ENCODE measurements around the gene SCGB1D1. TPM values are rescaled to one million over a fixed set of nuclear protein-coding genes. Genes with fewer than 3 reads are reported as not detected.

SCGB1D1 gene
- polyA plus RNA-seq, 1 donor from 2014 or later, result not detected

DNA sequence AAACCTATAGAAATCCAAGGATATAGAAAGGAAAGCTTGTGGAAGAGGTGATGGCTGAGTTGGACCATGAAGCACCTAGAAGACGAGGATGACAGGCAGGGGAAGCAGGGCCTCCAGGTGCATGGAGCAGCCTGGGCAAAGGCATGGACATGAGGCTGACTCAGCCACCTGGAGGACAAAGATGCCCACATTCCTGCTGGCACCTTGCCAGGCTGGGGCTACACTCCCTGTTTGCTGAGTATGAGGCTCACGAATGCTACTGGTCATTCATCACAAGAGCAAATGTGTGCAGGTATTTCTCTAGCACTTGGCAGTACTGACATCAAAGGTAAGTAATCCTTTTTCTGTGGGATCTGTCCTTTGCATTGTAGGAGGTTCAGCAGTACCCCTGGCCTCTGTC lies 11.4 kb downstream of the SCGB1D1 start:
- Histone ChIP-seq H3K9ac (ENCODE audit: low read length) (no peak overlapping the region), H3K9me3 (ENCODE audit: low read length) (no peaks in the 10 kb centered on the region), H3K4me2 (ENCODE audit: low read length) (no peak overlapping the region), H3F3A (ENCODE audit: insufficient read depth, low read length, poor library complexity, severe bottlenecking) (no peaks in the 10 kb centered on the region), H3K9me2 (ENCODE audit: insufficient read depth, low read length) (no peaks in the 10 kb centered on the region), H2AFZ (ENCODE audit: low read depth, low read length) (no peak overlapping the region), H3K79me2 (replicated peaks; ENCODE audit: insufficient read depth, low read length) (no peaks in the 10 kb centered on the region), H4K20me1 (ENCODE audit: insufficient read depth) (no peaks in the 10 kb centered on the region), H3K27me3 (ENCODE audit: insufficient read depth, low read depth, low read length) (no peaks in the 10 kb centered on the region), H3K4me3 (ENCODE audit: low read length) (no peak overlapping the region), H3K36me3 (ENCODE audit: insufficient read depth, low read length) (no peaks in the 10 kb centered on the region), H3K27ac (ENCODE audit: low read length) (no peak overlapping the region)
- TF ChIP-seq RAD21 (conservative IDR thresholded peaks at IDR 0.05), result no peak
- TF ChIP-seq, protein P1, sequence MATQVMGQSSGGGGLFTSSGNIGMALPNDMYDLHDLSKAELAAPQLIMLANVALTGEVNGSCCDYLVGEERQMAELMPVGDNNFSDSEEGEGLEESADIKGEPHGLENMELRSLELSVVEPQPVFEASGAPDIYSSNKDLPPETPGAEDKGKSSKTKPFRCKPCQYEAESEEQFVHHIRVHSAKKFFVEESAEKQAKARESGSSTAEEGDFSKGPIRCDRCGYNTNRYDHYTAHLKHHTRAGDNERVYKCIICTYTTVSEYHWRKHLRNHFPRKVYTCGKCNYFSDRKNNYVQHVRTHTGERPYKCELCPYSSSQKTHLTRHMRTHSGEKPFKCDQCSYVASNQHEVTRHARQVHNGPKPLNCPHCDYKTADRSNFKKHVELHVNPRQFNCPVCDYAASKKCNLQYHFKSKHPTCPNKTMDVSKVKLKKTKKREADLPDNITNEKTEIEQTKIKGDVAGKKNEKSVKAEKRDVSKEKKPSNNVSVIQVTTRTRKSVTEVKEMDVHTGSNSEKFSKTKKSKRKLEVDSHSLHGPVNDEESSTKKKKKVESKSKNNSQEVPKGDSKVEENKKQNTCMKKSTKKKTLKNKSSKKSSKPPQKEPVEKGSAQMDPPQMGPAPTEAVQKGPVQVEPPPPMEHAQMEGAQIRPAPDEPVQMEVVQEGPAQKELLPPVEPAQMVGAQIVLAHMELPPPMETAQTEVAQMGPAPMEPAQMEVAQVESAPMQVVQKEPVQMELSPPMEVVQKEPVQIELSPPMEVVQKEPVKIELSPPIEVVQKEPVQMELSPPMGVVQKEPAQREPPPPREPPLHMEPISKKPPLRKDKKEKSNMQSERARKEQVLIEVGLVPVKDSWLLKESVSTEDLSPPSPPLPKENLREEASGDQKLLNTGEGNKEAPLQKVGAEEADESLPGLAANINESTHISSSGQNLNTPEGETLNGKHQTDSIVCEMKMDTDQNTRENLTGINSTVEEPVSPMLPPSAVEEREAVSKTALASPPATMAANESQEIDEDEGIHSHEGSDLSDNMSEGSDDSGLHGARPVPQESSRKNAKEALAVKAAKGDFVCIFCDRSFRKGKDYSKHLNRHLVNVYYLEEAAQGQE (IDR thresholded peaks at IDR 0.05; ENCODE audit: borderline replicate concordance), result no peak
- TF ChIP-seq SMC3 (conservative IDR thresholded peaks at IDR 0.05; ENCODE audit: poor library complexity), result no peak
- no peak for TF ChIP-seq EP300 (conservative IDR thresholded peaks at IDR 0.05; ENCODE audit: poor library complexity, severe bottlenecking)
- TF ChIP-seq POLR2AphosphoS5 (IDR thresholded peaks at IDR 0.05), result no peak
- TF ChIP-seq, protein P2, sequence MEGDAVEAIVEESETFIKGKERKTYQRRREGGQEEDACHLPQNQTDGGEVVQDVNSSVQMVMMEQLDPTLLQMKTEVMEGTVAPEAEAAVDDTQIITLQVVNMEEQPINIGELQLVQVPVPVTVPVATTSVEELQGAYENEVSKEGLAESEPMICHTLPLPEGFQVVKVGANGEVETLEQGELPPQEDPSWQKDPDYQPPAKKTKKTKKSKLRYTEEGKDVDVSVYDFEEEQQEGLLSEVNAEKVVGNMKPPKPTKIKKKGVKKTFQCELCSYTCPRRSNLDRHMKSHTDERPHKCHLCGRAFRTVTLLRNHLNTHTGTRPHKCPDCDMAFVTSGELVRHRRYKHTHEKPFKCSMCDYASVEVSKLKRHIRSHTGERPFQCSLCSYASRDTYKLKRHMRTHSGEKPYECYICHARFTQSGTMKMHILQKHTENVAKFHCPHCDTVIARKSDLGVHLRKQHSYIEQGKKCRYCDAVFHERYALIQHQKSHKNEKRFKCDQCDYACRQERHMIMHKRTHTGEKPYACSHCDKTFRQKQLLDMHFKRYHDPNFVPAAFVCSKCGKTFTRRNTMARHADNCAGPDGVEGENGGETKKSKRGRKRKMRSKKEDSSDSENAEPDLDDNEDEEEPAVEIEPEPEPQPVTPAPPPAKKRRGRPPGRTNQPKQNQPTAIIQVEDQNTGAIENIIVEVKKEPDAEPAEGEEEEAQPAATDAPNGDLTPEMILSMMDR (IDR thresholded peaks at IDR 0.05; ENCODE audit: poor library complexity, severe bottlenecking), result no peak
- no peak for TF ChIP-seq TAF1 (IDR thresholded peaks at IDR 0.05; ENCODE audit: low read depth)
- no peak for TF ChIP-seq EZH2 (IDR thresholded peaks at IDR 0.05; ENCODE audit: borderline replicate concordance, insufficient read depth, low read length, poor library complexity, severe bottlenecking)
- no peak for TF ChIP-seq MXI1 (conservative IDR thresholded peaks at IDR 0.05; ENCODE audit: poor library complexity, severe bottlenecking)

DNA sequence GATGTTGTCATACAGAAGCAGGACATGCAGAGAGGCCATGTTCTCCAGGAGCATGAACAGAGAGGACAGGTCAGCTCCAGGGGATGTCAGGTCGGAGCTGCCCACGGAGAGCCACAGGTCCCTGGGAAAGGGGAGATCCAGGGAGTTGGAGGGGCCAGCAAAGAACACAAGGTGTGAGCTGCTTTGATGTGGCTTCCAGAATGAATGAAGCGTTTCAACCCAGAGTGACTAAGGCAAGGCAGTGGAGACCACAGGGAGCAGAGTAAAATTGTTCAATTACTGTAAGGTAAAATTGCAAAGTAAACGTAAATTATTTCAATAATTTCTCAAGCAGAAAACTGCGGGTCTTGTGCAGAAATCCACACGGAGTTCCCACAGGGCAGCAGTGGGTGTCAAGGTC lies 12.9 kb downstream of the SCGB1D1 start:
- no peaks in the 10 kb centered on the region for H3K9me2 ChIP-seq (ENCODE audit: insufficient read depth, low read length)
- H3K27ac ChIP-seq (ENCODE audit: low read length), result no peak overlapping the region
- H4K20me1 ChIP-seq (ENCODE audit: insufficient read depth), result no peaks in the 10 kb centered on the region
- no peaks in the 10 kb centered on the region for H3K27me3 ChIP-seq (ENCODE audit: insufficient read depth, low read depth, low read length)
- TF ChIP-seq, protein P1 (IDR thresholded peaks at IDR 0.05; ENCODE audit: borderline replicate concordance), result no peak
- TF ChIP-seq EZH2 (IDR thresholded peaks at IDR 0.05; ENCODE audit: borderline replicate concordance, insufficient read depth, low read length, poor library complexity, severe bottlenecking) (no peak), EP300 (conservative IDR thresholded peaks at IDR 0.05; ENCODE audit: poor library complexity, severe bottlenecking) (no peak), POLR2AphosphoS5 (IDR thresholded peaks at IDR 0.05) (no peak), SMC3 (conservative IDR thresholded peaks at IDR 0.05; ENCODE audit: poor library complexity) (no peak), MXI1 (conservative IDR thresholded peaks at IDR 0.05; ENCODE audit: poor library complexity, severe bottlenecking) (no peak), RAD21 (conservative IDR thresholded peaks at IDR 0.05) (no peak), TAF1 (IDR thresholded peaks at IDR 0.05; ENCODE audit: low read depth) (no peak)
- TF ChIP-seq, protein P2 (IDR thresholded peaks at IDR 0.05; ENCODE audit: poor library complexity, severe bottlenecking), result no peak
- H3K9me3 ChIP-seq (ENCODE audit: low read length), result no peaks in the 10 kb centered on the region
- no peak overlapping the region for H2AFZ ChIP-seq (ENCODE audit: low read depth, low read length)
- no peak overlapping the region for H3K4me3 ChIP-seq (ENCODE audit: low read length)
- H3K9ac ChIP-seq (ENCODE audit: low read length), result no peak overlapping the region
- no peaks in the 10 kb centered on the region for H3K79me2 ChIP-seq (replicated peaks; ENCODE audit: insufficient read depth, low read length)
- no peaks in the 10 kb centered on the region for H3F3A ChIP-seq (ENCODE audit: insufficient read depth, low read length, poor library complexity, severe bottlenecking)
- no peaks in the 10 kb centered on the region for H3K36me3 ChIP-seq (ENCODE audit: insufficient read depth, low read length)
- no peak overlapping the region for H3K4me2 ChIP-seq (ENCODE audit: low read length)

Measured in neural cell (in vitro differentiated cells).